Epithelial cell of prostate (primary cell): ENCODE measurements around the gene GPC5.
A peak's percentile ranks its signal among the peaks of the same experiment; 100 is the strongest.

Source experiments
- DNase-seq: peaks from one replicate; pipeline ENCODE4 v3.0.0-alpha.2; 2011; ENCODE audit warnings: low read depth, low spot score
- H3K27ac ChIP-seq: fragments of 450-650 bp; 2 replicates; pipeline ENCODE4 v1.5.1; 2017; ENCODE audit warnings: mild to moderate bottlenecking

The GPC5 gene

DNA sequence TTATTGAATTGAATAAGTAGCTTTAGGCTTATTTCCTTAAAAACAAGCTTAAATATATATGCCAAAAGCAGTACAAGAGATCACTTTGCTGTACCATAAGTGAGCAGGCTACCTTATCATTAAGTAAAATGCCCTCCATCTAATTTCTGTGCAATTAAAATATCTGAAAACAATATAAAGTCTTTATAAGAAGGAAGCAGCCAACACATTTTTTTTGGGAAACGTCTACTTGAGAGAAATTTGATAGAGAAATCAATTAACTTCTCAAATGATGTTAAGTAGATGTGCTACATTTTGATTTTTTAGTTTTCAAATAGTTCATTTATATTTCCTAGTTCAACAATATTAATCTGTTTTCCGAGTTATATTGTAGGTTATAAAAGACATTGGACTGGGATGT lies 52.5 kb downstream of the GPC5 start:
- H3K27ac ChIP-seq, result no peak overlapping the region
- no peak for DNase-seq

- H3K27ac ChIP-seq, result no peak overlapping the region
Measured at GRCh38 chr13:91454666-91455065, 56.2 kb downstream of the GPC5 start.

GRCh38 chr13:91456837-91457236 lies 58.4 kb downstream of the GPC5 start:
- H3K27ac ChIP-seq, result no peak overlapping the region
- no peak for DNase-seq

More at GRCh38 chr13:91454666-91455065, 56.2 kb downstream of the GPC5 start:
- no peak for DNase-seq

DNA sequence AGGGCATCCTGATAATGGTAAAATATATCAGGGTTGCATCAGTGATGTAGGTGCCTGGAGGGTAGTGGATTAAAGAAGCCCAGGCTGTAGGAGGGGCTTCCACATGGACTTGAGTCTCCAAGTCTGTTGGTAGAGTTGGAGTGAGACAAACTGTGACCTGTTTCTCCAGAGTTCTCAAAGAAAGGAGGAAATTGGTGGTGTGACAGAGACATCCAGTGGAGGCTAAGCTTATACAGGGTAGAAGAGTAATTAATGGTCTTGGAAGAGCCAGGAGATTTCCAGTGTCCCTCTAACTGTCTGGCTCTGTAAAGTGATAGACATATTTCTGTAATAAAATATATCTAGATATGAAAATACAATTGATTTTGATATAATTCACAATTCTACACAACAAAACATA lies 61.1 kb downstream of the GPC5 start:
- DNase-seq, result no peak

DNA sequence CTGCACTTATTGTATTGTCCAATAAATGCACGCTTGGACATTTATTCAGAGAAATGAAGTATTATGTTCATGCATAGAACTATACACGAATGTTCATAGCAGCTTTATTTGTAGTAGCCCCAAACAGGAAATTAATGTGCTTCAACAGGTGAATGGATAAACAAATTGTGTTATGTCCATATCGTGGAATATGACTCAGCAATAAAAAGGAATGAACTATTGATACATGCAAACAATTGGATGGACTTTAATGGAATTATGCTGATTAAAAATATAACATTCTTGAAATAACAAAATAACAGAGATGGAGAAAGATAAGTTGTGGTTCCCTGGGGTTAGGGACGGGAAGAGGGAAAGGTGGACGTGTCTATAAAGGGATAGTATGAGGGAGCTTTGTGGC lies 65.9 kb downstream of the GPC5 start:
- DNase-seq, result no peak
- H3K27ac ChIP-seq, result no peak overlapping the region

More for the DNA sequence above, 61.1 kb downstream of the GPC5 start:
- no peak overlapping the region for H3K27ac ChIP-seq

DNA sequence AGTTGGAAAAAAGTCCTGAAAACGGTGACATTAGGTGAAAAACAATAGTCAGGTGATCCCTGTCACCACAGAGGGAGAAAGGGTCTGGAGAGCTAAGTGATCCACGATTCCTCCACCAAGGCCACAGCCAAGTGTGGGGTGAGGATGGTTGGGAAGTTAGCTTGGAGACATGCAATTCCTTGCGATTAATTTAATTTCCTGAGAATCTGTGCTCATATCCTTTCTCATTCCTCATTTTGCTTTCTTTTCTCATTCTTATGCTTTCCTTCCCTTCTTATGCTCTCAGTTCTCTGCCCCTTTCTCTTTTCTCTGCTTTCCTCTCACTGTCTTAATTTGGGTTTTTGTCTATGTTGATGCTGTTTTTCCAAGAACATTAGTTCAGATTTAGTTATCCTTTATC lies 68.8 kb downstream of the GPC5 start:
- no peak for DNase-seq
- no peak overlapping the region for H3K27ac ChIP-seq

DNA sequence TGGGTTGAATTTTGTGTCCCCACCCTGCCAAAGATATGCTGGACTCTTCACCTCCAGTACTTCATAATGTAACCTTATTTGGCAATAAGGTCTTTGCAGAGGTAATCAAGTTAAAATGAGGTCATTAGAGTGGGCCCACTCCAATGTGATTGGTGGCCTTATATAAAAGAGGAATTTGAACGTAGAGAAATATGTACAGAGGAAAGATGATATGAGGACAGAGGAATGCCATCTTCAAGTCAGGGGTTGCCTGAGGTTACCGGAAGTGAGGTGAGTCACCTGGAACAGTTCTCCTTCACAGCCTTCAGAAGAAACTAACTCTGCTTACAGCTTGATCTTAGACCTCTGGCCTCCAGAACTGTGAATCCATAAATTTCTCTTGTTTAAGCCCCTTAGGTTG lies 69.9 kb downstream of the GPC5 start:
- DNase-seq, result peak; percentile 29
- peak overlapping the region; percentile 28 for H3K27ac ChIP-seq

- DNase-seq, result no peak
- no peak overlapping the region for H3K27ac ChIP-seq
Measured at GRCh38 chr13:91470084-91470621, 71.7 kb downstream of the GPC5 start.

DNA sequence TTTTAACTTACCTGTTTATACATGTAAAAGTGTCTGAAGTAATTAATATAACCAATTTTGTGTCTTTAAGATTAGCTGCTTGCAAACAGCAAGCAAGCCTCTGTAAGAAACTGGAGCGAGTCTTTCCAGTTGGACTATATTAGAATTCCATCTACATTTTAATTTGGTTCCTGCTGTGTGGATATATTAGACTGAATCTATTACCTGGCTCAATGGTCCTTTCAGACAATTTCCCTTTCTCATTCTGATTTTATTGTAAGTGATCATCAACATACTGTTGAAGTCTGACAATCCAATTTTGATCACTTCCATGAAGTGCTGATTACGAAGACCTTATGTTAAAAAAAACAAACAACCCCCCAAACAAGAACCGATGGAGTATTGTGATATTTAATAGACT lies 72.3 kb downstream of the GPC5 start:
- no peak for DNase-seq
- no peak overlapping the region for H3K27ac ChIP-seq

DNA sequence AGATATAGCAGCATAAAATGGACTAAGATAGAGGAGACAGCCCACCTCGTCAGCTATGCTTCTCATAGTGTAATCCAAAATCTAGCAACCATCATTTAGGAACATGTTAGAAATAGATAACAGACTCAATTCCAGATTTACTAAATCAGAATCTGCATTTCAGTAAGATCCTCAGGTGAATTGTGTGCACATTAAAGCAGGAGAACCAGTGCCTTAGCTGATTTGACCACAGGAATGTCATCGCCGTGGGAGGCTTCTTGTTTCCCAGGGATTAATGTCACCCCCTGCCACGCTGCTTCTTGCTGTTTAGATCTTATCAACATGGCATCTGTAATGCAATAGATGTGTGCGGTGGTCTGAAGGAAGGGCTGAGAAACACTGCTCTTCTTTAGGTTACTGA lies 84.0 kb downstream of the GPC5 start:
- no peak for DNase-seq
- H3K27ac ChIP-seq, result no peak overlapping the region

- DNase-seq, result no peak
- H3K27ac ChIP-seq, result no peak overlapping the region
Measured at GRCh38 chr13:91491980-91492379, 93.6 kb downstream of the GPC5 start.

GRCh38 chr13:91493442-91493841 lies 95.0 kb downstream of the GPC5 start:
- no peak overlapping the region for H3K27ac ChIP-seq
- no peak for DNase-seq

DNA sequence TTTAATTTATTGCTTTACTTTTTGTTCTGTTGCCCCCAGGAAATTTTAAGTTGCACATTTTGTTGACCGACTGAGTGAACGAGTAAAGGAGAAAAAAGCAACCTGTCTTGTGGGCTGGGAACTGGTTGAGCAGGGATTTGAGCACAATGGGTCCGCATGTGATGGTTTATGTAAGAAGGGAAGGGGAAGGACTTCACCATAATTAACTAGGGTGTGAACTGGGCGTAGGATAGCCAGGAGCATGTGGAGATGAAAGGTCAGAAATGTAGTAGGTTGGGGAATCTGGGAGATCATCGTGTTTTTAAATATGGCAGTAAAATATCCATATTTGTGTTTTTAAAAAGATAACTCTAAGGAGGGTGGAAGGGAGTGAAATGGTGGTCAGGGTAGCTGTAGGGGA lies 99.9 kb downstream of the GPC5 start:
- H3K27ac ChIP-seq, result no peak overlapping the region
- no peak for DNase-seq

- no peak overlapping the region for H3K27ac ChIP-seq
Measured at GRCh38 chr13:91504216-91504615, 105.8 kb downstream of the GPC5 start.

DNA sequence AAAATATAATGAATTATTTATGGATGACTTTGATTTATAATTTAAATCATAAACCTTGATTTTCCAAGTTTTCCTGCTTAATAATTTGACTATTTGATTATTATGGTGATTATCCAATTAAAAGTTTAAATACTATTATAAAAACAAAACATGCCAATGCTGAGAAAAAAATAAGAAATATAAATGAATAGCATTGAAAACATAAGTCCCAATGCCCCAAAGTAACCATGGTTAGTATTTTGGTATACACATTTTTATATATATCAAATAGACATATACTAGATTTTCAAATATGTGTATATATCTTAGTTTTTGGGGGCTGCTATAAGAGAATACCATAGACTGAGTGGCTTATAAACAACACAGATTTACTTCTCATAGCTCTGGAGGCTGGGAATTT lies 108.3 kb downstream of the GPC5 start:
- no peak for DNase-seq
- H3K27ac ChIP-seq, result no peak overlapping the region

More at GRCh38 chr13:91504216-91504615, 105.8 kb downstream of the GPC5 start:
- no peak for DNase-seq

DNA sequence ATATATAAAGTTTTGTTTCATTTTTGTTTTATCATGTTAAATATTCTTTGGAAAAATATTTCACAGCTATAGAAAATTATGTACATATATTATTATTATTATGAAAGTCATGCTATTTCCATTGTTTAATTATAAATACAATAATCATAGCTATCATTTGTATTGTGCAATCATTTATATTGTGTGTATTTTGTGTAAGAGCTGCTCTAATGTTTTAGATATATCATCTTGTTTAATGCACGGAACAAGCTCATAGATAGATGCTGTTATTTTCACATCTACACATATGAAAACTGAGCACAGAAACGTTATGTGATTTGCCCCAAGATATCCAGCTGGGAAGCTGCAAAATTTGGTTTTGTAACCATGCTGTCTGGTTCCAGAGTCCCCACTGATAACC lies 111.6 kb downstream of the GPC5 start:
- no peak overlapping the region for H3K27ac ChIP-seq
- no peak for DNase-seq

DNA sequence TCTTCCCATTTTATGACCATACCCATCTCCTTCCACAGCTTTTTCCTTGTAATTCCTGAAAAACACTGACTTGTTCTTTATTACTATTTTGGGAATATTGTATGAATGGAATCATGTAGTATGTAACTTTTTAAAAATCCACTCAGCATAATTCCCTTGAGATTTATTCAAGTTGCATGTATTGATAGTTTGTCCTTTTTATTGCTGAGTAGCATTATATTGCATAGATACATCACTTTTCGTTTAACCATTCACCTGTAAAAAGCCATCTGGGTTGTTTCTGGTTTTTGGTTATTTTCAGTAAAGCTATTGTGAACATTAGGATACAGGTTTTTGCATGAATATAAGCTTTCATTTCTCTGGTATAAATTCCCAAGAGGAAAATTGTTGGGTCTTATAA lies 115.4 kb downstream of the GPC5 start:
- no peak overlapping the region for H3K27ac ChIP-seq
- no peak for DNase-seq

- no peak overlapping the region for H3K27ac ChIP-seq
- DNase-seq, result no peak
Measured at GRCh38 chr13:91516799-91517198, 118.4 kb downstream of the GPC5 start.

- no peak overlapping the region for H3K27ac ChIP-seq
- no peak for DNase-seq
Measured at GRCh38 chr13:91520952-91521351, 122.5 kb downstream of the GPC5 start.

DNA sequence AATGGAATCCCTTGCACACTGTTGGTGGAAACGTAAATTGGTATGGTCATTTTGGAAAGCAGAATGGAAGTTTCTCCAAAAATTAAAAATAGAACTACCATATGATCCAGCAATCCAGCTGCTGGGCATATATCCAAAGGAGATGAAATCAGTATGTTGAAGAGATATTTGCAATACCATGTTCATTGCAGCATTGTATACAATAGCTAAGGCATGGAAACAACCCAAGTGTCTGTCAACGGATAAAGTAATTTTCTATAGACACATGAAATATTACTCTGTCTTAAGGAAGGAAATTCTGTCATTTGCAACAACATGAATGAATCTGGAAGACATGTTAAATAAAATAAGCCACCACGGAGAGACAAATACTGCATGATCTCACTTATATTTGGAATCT lies 124.7 kb downstream of the GPC5 start:
- DNase-seq, result no peak

GRCh38 chr13:91526543-91527033 lies 128.2 kb downstream of the GPC5 start:
- no peak overlapping the region for H3K27ac ChIP-seq
- no peak for DNase-seq

More for the DNA sequence above, 124.7 kb downstream of the GPC5 start:
- H3K27ac ChIP-seq, result no peak overlapping the region

DNA sequence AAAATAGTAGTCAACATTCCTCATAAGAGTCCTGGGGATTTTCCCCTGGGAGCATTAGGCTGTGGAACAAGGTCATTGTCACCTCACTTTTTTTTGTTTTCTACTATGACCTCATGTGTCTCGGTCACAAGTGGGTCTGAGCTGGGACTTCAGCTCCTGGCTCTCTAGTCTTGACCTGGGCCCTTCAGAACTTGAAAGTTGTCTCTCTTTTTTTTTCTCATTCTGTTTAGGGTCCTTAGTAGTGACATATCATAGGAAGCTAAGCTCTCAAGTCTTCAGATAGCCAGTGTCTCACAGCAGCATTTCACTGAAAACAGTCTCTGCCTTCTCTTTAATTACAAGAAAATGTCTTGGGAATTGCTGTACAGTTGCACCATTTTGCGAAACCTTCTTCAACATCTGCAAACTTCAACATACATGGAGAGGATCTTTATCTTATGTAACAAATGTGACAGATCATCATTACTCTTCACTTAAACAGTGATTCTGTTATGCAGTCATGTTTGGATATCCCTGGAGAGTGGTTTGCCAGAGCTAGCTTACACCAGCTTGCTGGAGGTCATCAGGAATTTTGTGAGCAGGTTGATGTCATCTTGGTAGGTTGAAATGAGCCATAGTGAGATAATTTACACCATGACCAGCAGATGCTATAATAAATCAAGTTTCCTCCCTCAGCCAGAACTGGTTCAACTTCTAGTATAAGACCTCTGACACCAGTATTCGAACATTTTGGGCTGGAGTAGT lies 131.5 kb downstream of the GPC5 start:
- no peak for DNase-seq
- no peak overlapping the region for H3K27ac ChIP-seq
